ENCODE results near the gene BMI1. TPM values are rescaled to one million over a fixed set of nuclear protein-coding genes. Genes with fewer than 3 reads are reported as not detected.
"Not testable (repeated sequence)": the region's sequence is repeated elsewhere in the genome, so short reads cannot be mapped to it uniquely, and the experiment has no call there.

The BMI1 gene
- polyA plus RNA-seq, 4 donors, result 103 to 113 (median 109) TPM

- no peak for DNase-seq (ENCODE audit: low read depth in 4 of 4, low spot score in 2 of 4)
Observed at GRCh38 chr10:22338185-22338900, 17.4 kb downstream of the BMI1 start.

- DNase-seq (ENCODE audit: low read depth in 4 of 4, low spot score in 2 of 4), result peak in 1 of 4 donors; percentile 34
Observed at GRCh38 chr10:22338931-22339330, 18.0 kb downstream of the BMI1 start.

- no peak for DNase-seq (ENCODE audit: low read depth in 4 of 4, low spot score in 2 of 4)
Observed at GRCh38 chr10:22339761-22340328, 18.9 kb downstream of the BMI1 start.

- DNase-seq (ENCODE audit: low read depth in 4 of 4, low spot score in 2 of 4), result peak in 1 of 4 donors; percentile 82
Observed at GRCh38 chr10:22340329-22341189, 19.7 kb downstream of the BMI1 start.

- DNase-seq (ENCODE audit: low read depth in 4 of 4, low spot score in 2 of 4), result peak in 1 of 4 donors; percentile 58
Observed at GRCh38 chr10:22341190-22341925, 20.5 kb downstream of the BMI1 start.

GRCh38 chr10:22341926-22342196 is 21.0 kb downstream of the BMI1 start:
- DNase-seq (ENCODE audit: low read depth in 4 of 4, low spot score in 2 of 4), result peak in 1 of 4 donors; percentile 56

GRCh38 chr10:22342421-22342820 is 21.5 kb downstream of the BMI1 start:
- DNase-seq (ENCODE audit: low read depth in 4 of 4, low spot score in 2 of 4), result peak in 1 of 4 donors; percentile 25

- peak in 1 of 4 donors; percentile 37 for DNase-seq (ENCODE audit: low read depth in 4 of 4, low spot score in 2 of 4)
Observed at GRCh38 chr10:22343731-22344130, 22.8 kb downstream of the BMI1 start.

- DNase-seq (ENCODE audit: low read depth in 4 of 4, low spot score in 2 of 4), result peak in 1 of 4 donors; percentile 34
Observed at GRCh38 chr10:22344249-22344648, 23.4 kb downstream of the BMI1 start.

GRCh38 chr10:22344781-22345300 is 23.9 kb downstream of the BMI1 start:
- no peak for DNase-seq (ENCODE audit: low read depth in 4 of 4, low spot score in 2 of 4)

GRCh38 chr10:22345301-22346095 is 24.6 kb downstream of the BMI1 start, which contains the start of gene SPAG6:
TSS of gene SPAG6 (plus strand) at chr10:22345496. CDS start at chr10:22345612, 116 bp downstream.
- DNase-seq (ENCODE audit: low read depth in 4 of 4, low spot score in 2 of 4), result no peak

GRCh38 chr10:22346096-22346661 is 25.3 kb downstream of the BMI1 start:
- DNase-seq (ENCODE audit: low read depth in 4 of 4, low spot score in 2 of 4), result no peak

- no peak for DNase-seq (ENCODE audit: low read depth in 4 of 4, low spot score in 2 of 4)
Observed at GRCh38 chr10:22349755-22350154, 28.9 kb downstream of the BMI1 start.

GRCh38 chr10:22351131-22351703 is 30.3 kb downstream of the BMI1 start:
- no peak for DNase-seq (ENCODE audit: low read depth in 4 of 4, low spot score in 2 of 4)

- DNase-seq (ENCODE audit: low read depth in 4 of 4, low spot score in 2 of 4), result no peak
Observed at GRCh38 chr10:22356324-22356873, 35.5 kb downstream of the BMI1 start.

- DNase-seq (ENCODE audit: low read depth in 4 of 4, low spot score in 2 of 4), result not testable (repeated sequence)
Observed at GRCh38 chr10:22357770-22358169, 36.9 kb downstream of the BMI1 start.

- DNase-seq (ENCODE audit: low read depth in 4 of 4, low spot score in 2 of 4), result no peak
Observed at GRCh38 chr10:22363305-22363704, 42.4 kb downstream of the BMI1 start.

- no peak for DNase-seq (ENCODE audit: low read depth in 4 of 4, low spot score in 2 of 4)
Observed at GRCh38 chr10:22364407-22365140, 43.7 kb downstream of the BMI1 start.

Data from left renal cortex interstitium (tissue), 4 donors.